ENCODE data around the gene AFF1.
A peak's percentile ranks its signal among the peaks of the same experiment; 100 is the strongest.

Gene AFF1

GRCh38 chr4:86955888-86956451 is 21.2 kb downstream of the AFF1 start:
- DNase-seq (ENCODE audit: low read depth) = no peak

DNA sequence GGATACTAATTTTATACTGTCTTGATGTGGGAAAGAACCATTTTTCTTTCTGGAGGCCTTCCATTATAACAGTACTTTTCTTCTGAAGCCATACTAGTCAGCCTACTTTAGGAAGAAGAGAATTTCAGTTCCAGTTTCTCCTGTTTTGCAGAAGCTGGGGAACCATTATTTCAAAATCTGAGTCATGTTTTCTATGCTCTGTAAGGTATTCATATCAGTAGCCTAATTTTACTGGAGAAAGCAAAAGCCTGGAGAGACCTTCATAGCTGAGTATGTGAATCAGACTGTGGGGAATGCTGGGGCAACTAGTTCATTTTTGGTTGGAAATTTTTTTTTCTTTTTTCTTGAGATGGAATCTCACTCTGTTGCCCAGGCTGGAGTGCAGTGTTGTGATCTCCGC is 22.4 kb downstream of the AFF1 start:
- DNase-seq (ENCODE audit: low read depth) = peak; percentile 38

DNA sequence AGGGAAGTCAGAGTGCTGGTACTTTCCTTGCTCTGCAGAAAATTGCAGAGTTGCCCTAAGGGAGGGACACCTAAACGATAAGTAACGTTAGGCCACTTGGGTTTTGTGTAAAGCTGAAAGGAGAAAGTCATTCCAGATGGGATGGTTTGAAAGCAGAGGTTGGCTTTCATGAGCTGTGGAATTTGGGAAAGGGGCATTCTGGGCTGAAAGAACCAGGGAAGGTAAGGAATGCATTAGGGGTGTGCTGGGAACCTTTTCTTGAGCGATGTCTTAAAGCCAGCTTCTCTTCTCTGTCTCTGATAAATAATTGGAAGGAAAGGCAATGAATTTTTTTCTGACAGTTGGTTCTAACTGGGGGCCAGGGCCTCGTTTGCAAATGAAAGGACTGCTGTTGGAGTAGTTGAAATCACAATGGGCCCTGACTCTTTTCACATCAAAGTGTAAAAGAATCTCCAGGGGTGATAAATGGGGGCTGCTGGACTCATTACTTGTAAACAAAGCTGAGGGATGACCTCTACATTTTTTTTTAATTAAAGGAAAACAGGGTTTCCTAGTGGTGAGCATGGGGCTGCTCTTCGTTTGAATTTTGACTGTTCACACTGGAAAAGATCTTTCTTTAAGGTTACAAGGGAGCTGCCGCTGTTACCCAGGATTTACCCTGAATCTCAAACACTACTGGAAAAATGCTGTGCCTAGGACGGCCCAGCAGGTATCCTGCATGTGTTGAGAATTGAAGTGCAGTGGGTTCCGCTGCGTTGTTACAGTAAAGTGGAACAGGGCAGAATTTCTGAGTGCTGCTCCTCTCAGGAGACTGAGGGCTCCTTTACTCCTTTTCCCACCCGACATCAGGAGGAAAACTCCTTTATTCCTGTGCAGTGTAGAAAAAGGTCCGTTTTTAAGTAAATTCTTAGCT is 25.0 kb downstream of the AFF1 start:
- no peak for DNase-seq (ENCODE audit: low read depth)

DNA sequence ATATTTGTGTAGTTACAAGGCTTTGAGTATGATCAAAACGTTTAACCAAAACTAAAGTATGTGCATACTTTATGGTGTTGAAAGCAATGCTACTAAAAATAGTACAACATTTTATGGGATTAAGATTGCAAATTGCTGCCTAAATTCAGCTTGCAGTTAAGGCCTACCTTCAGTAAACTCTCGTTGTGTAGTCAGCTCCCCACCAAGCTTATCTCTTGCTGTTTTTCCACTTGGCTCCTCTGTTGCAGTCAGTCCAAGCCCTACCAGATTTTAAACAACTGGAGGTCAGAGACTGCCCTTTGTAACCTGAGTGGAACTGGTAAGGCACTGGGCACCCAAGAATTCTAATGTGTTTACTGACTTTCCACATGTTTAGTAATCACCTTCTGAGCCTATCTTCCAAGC is 25.7 kb downstream of the AFF1 start:
- DNase-seq (ENCODE audit: low read depth) = no peak

DNA sequence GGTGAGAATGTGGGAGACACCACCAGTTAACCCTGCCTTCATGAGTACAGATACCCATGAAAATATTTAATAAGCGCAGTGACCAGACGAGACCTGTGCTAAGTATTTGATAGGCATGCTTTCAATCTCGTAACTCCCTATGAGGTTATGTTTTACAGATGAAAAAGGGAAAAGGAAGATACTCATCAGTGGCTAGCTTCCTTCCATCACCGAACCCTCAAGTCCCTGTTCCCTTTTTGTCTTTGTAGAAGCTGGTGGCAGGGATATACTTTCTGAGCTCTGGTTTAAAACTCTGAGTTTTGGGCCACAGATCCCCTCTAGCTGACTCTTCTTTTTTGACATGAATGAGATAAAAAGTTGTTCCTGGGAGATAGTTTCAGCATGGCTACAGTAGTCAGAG is 26.3 kb downstream of the AFF1 start:
- no peak for DNase-seq (ENCODE audit: low read depth)

GRCh38 chr4:86961605-86962295 is 26.9 kb downstream of the AFF1 start:
- DNase-seq (ENCODE audit: low read depth) = no peak

DNA sequence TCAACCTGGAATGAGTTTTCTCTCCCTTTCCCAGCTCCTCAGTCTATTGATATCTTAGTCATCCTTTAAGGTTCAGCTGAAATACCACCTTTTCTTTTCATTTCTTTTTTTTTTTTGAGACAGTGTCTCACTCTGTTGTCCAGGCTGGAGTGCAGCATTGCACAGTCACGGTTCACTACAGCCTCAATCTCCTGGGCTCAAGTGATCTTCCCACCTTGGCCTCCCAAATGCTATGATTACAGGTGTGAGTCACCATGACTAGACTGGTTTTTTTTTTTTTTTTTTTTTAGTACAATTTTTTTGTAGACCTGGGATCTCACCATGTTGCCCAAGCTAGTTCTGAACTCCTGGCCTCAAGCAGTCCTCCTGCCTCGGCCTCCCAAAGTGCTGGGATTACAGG is 28.9 kb downstream of the AFF1 start:
- DNase-seq (ENCODE audit: low read depth) = no peak

DNA sequence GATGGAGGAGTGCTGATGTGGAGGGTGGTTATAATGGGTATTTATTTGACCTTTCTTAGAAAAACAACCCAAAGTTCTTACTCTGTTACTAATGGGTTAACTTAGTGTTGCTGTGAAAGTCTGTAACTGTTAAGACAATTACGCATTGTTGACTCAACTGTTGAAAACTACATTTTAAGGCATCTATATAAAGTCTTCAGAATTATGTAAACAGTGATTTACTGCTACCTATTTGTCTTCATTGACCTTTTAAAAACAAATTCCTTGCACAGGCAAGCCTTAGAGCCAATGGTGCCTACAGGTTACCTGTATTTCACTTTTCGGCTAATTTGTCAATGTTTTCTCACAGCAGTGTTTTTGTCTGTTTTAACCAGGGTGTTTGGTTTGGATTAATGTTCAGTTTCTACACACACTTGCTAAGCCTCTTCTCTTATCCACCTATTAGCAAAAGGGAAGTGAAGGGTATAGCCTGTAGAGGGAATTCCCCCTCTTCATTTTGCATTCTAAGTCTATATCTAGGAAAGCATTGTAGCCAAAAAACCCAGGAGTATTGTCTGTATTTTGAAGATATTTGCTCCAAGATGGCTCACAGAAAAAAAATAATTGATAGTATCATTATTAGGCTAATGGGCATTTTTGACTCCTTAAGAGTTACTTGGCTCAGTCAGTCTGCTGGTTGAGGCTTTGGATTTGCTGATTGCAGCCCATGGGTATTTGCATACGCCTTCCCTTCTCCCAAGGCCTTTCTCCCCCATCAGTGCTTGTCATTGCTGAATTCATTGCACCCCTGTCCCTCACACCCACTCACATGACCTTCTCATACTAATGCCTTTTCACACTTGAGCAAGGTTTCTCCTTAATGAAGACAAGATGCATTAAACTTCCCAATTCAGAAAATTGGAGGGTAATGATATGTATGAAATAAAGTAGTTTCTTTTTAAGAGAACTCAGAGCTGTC is 30.5 kb downstream of the AFF1 start:
- DNase-seq (ENCODE audit: low read depth) = no peak

DNA sequence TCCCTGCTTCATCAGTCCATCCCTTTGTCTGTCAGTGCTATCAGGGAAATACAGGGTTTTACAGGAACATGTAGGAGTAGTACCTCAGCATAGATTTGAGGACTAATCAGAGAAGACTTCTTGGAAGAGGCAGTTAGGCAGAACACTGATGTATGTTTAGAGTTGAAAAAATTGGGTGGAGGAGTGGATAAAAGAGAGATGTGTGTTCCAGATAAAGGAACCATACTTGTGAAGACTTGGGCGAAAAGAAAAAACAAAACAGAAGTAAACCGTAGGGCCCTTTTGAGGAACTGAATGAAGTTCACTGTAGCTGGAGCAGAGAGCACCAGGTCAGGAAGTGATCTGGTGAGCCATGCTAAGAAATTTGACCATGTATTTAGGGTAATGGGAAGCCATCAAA is 32.3 kb downstream of the AFF1 start:
- no peak for DNase-seq (ENCODE audit: low read depth)

- DNase-seq (ENCODE audit: low read depth) = no peak
These were observed 33.0 kb downstream of the AFF1 start for GRCh38 chr4:86967798-86968197.

- no peak for DNase-seq (ENCODE audit: low read depth)
These were observed 33.7 kb downstream of the AFF1 start for GRCh38 chr4:86968547-86968946.

DNA sequence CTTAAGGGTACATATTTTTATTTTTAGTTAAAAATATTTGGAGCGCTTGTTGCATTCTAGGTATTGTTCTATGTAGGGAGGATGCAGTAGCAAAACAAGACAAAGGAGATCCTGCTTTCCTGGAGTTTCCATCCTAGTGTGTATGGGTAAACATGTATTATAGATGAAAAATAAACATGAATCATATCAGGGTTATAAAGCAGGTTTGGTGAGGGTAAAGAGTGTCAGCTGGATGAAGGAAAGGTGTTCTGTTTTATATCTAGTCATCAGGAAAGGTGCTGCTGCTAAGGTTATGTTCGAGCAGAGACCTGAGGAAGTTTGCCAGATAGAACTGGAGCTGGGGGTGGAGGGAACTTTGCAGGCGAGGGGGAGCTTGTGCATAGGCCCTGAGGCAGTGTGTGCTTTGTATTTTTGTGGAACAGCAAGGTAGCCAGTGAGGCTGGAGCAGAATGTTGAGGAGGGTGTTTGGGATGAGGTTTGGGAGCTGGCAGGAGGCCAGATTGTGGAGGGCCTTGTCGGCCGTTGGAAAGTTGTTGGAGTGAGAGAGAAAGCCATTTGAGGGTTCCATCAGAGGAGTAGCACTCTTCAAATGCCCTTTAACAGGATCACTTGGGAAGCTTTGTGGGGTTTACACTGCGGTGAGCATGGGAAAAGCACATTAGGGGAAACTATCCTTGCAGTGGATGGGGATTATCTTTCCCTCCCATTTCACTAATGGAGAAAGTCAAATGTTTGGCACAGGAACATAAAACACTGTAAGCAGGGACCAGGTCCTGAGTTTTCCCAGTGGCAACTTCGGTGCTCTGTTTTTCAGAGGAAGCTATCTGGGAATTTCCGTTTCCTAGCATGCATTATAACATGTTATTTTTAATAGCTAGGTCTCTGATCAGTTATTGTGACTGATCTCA is 35.9 kb downstream of the AFF1 start:
- DNase-seq (ENCODE audit: low read depth) = no peak

DNA sequence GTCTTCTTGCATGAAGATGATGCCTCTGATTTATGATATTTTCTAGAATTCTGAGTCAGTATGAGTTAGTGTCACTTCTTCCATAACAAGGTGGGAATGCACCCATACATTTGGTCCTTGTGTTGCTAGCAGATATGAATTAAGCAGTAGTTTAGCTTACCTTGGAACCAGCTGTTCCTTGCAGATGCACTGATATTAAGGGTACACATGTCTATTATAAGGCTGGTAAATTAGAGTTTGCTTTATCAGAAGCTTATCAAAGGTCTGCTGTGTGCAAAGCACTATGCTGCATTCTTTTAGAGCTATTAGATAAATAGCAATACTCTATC is 36.5 kb downstream of the AFF1 start:
- no peak for DNase-seq (ENCODE audit: low read depth)

- no peak for DNase-seq (ENCODE audit: low read depth)
These were observed 38.2 kb downstream of the AFF1 start for GRCh38 chr4:86972997-86973396.

DNA sequence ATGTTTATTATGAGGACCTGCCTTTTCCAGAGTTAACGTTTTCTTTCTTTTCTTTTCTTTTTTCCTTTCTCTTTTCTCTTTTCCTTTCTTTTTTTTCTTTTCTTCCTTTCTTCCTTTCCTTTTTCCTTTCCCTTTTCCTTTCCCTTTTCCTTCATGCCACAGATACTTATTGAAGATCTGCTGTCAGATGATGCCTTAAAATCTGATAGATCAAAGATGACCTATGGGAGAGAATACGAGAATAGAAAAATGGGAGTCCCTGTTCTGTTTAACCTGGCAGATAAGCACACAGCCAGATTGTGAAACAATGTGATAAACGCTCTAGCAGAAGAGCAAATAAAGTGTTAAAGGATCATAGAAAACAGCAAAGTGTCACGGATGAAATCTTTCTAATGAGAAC is 38.9 kb downstream of the AFF1 start:
- DNase-seq (ENCODE audit: low read depth) = no peak

- no peak for DNase-seq (ENCODE audit: low read depth)
These were observed 39.8 kb downstream of the AFF1 start for GRCh38 chr4:86974551-86974994.

DNA sequence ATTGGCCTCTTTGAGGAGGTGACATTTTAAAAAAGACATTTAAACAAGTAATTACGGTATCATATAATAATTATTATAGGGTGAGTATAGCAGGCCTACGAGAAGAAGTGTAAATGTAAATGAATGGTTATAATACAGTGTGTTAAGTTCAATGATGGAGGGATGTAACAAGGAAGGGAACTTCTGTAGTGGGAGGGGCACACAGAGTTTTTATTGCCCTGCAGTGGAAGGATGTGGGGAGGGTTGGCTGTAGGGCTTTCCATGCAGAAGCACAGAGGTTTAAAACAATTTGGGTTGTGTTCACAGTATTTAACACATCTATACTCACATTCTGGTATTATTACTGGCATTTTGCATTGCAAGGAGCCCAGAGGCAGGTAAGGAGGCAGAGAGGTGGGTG is 41.1 kb downstream of the AFF1 start:
- no peak for DNase-seq (ENCODE audit: low read depth)

DNA sequence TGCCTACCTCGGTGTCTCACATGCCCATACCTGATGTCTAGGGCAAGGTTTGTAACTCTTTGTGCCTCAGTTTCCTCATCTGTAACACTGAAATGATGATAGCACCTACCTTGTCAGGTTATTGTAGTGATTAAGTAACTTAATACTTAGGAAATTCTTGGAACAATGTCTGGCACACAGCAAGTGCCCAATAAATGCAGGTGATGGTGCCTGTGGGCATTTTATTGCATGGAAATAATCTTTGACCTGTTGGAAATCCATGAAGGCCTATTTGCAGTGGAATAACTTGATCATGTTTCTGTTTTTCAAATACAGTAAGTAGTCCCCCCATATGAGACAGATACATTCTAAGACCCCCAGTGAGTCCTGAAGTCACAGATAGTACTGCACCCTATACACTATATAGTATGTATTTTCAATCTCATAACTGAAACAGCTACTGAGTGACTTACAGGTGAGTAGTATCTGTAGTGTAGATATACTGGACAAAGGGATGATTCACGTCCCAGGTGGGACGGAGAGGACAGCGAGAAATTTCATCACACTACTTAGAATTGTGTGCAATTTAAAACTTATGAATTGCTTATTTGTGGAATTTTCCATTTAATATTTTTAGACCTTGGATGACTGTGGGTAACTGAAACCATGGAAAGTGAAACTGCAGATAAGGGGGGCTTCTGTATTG is 42.1 kb downstream of the AFF1 start:
- no peak for DNase-seq (ENCODE audit: low read depth)

DNA sequence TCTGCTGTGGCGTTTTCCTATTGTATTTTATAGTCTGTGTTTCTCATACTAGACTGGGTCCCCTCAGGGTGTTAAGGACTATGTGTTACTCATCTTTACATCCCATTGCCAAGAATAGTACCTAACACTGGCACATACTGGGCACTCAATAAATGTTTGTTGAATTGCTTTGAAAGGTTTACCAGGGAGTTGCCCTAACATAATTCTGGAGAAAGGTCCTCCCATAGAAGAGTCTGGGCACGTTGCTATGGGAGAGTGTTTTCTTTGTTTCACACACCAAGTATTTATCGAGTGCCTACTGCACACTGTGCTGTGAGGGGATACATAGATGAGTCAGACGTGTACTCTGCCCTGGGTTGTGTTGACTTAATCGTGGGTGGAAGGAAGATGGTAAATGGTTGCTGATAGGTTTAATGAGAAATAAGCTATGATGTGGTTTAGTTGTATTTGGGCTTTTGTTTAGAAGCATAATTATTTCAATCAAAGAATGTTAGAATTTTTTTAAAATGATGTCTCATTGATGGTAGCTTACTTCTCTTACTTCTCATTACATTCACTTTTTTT is 42.9 kb downstream of the AFF1 start:
- DNase-seq (ENCODE audit: low read depth) = peak; percentile 47

- DNase-seq (ENCODE audit: low read depth) = no peak
These were observed 43.9 kb downstream of the AFF1 start for GRCh38 chr4:86978709-86979108.

All from stromal cell of bone marrow (primary cell).